SU-DHL-6 (cell line): ENCODE results near the gene PRDM7.

Experiments
- H2AFZ ChIP-seq: fragments of 200-600 bp; sonication (generic); 2 replicates; pipeline ENCODE4 v1.6.1; 2014; ENCODE audit warnings: low read depth, mild to moderate bottlenecking, moderate library complexity, mixed read lengths, antibody characterized with exemption, low read length; ENCODE audit not compliant: severe bottlenecking
- H3F3A ChIP-seq: fragments of 200-600 bp; shearing (Covaris generic); 2 replicates; pipeline ENCODE4 v1.6.0; 2016; ENCODE audit warnings: antibody characterized with exemption, mild to moderate bottlenecking; ENCODE audit not compliant: insufficient read depth
- H3K27ac ChIP-seq: fragments of 200-600 bp; sonication (generic); 2 replicates; pipeline ENCODE4 v1.5.1; 2016; ENCODE audit warnings: low read depth, mild to moderate bottlenecking, low read length, moderate library complexity, mixed read lengths
- H3K27me3 ChIP-seq: fragments of 200-600 bp; sonication (generic), shearing (Covaris generic); 2 replicates; pipeline ENCODE4 v1.6.0; 2014; ENCODE audit warnings: mild to moderate bottlenecking, low read length
- H3K36me3 ChIP-seq: fragments of 200-600 bp; sonication (generic); 2 replicates; pipeline ENCODE4 v1.6.1; 2014; ENCODE audit warnings: mild to moderate bottlenecking, low read length, mixed read lengths
- H3K4me2 ChIP-seq: fragments of 300-600, 200-600 bp; shearing (Covaris generic), sonication (generic); 2 replicates; pipeline ENCODE4 v1.6.0; 2014; ENCODE audit warnings: low read length, low read depth, mild to moderate bottlenecking; ENCODE audit not compliant: poor library complexity, severe bottlenecking
- H3K4me3 ChIP-seq: fragments of 200-600 bp; sonication (generic); 2 replicates; pipeline ENCODE4 v1.5.1; 2014; ENCODE audit warnings: antibody characterized with exemption, low read length, mild to moderate bottlenecking, mixed read lengths; ENCODE audit not compliant: insufficient read depth, poor library complexity, severe bottlenecking
- H3K79me2 ChIP-seq: fragments of 200-600 bp; sonication (generic); 2 replicates; pipeline ENCODE4 v1.6.1; 2014; ENCODE audit warnings: mild to moderate bottlenecking, low read length, moderate library complexity; ENCODE audit not compliant: insufficient read depth
- H3K9ac ChIP-seq: fragments of 200-600 bp; sonication (generic); 2 replicates; pipeline ENCODE4 v1.7.0; 2014; ENCODE audit warnings: mild to moderate bottlenecking, low read length
- H3K9me2 ChIP-seq: fragments of 200-600 bp; sonication (generic); replicated peaks from 2 replicates; pipeline ENCODE4 v1.6.1; 2014; ENCODE audit warnings: low read length; ENCODE audit not compliant: insufficient read depth
- H3K9me3 ChIP-seq: fragments of 200-600 bp; sonication (generic); 2 replicates; pipeline ENCODE4 v1.6.1; 2014; ENCODE audit warnings: low read length, mixed read lengths; ENCODE audit not compliant: insufficient read depth
- H4K20me1 ChIP-seq: fragments of 200-600 bp; sonication (generic); 2 replicates; pipeline ENCODE4 v1.6.1; 2014; ENCODE audit warnings: low read depth, mild to moderate bottlenecking, antibody characterized with exemption, low read length, moderate library complexity, mixed read lengths
- CTCF ChIP-seq: fragments of 200-600 bp; sonication (generic); IDR thresholded peaks from one replicate; pipeline ENCODE4 v1.5.1; 2017; ENCODE audit warnings: antibody characterized with exemption, mild to moderate bottlenecking, low read length, moderate library complexity; ENCODE audit not compliant: insufficient read depth, poor library complexity, severe bottlenecking
- EZH2phosphoT487 ChIP-seq: fragments of 200-600 bp; sonication (generic), shearing (Covaris generic); conservative IDR thresholded peaks from 2 replicates; pipeline ENCODE4 v1.6.1; 2018; ENCODE audit warnings: mild to moderate bottlenecking, antibody characterized with exemption, low read length, moderate library complexity, mixed read lengths

The PRDM7 gene

GRCh38 chr16:90019543-90020259 lies 57.4 kb downstream of the PRDM7 start:
- Histone ChIP-seq H3K36me3 (no peaks in the 10 kb centered on the region), H2AFZ (no peak overlapping the region), H3K4me3 (no peak overlapping the region), H3K27ac (no peak overlapping the region), H3K79me2 (no peaks in the 10 kb centered on the region), H3F3A (peaks cover 4% of the 10 kb centered on the region; the same call in 1 of the 2 replicates), H3K9me3 (no peaks in the 10 kb centered on the region), H4K20me1 (no peaks in the 10 kb centered on the region), H3K9ac (no peak overlapping the region), H3K9me2 (no peaks in the 10 kb centered on the region), H3K27me3 (no peaks in the 10 kb centered on the region), H3K4me2 (peak overlapping the region; percentile 45)
- TF ChIP-seq CTCF: peak; percentile 35
- TF ChIP-seq EZH2phosphoT487: no peak

- Histone ChIP-seq H3K36me3 (no peaks in the 10 kb centered on the region), H3K9ac (no peak within 1 kb of the TSS), H3K79me2 (no peaks in the 10 kb centered on the region), H2AFZ (no peak within 1 kb of the TSS), H4K20me1 (no peaks in the 10 kb centered on the region), H3F3A (peaks cover 4% of the 10 kb centered on the region; the same call in 1 of the 2 replicates), H3K9me3 (no peaks in the 10 kb centered on the region), H3K9me2 (no peaks in the 10 kb centered on the region), H3K27me3 (no peaks in the 10 kb centered on the region), H3K4me2 (peak within 1 kb of the TSS; percentile 45), H3K4me3 (no peak within 1 kb of the TSS), H3K27ac (no peak within 1 kb of the TSS)
- no peak for TF ChIP-seq EZH2phosphoT487
- no peak for TF ChIP-seq CTCF
These were observed 58.2 kb downstream of the PRDM7 start, which contains the start of gene DBNDD1 for GRCh38 chr16:90018652-90019542. TSS of gene DBNDD1 (minus strand) at chr16:90019456. CDS start at chr16:90019341, 115 bp downstream.

- H3K4me3 ChIP-seq: no peak overlapping the region
- no peak overlapping the region for H3K4me2 ChIP-seq
These were observed 58.9 kb downstream of the PRDM7 start for GRCh38 chr16:90018297-90018651.

More at GRCh38 chr16:90018297-90018651, 58.9 kb downstream of the PRDM7 start:
- H3K27ac ChIP-seq: no peak overlapping the region
- H3K9me2 ChIP-seq: no peaks in the 10 kb centered on the region
- peaks cover 4% of the 10 kb centered on the region; the same call in 1 of the 2 replicates for H3F3A ChIP-seq
- no peak overlapping the region for H2AFZ ChIP-seq
- no peaks in the 10 kb centered on the region for H3K36me3 ChIP-seq
- H4K20me1 ChIP-seq: no peaks in the 10 kb centered on the region
- H3K9ac ChIP-seq: no peak overlapping the region
- no peaks in the 10 kb centered on the region for H3K9me3 ChIP-seq
- H3K79me2 ChIP-seq: no peaks in the 10 kb centered on the region
- TF ChIP-seq CTCF: no peak
- no peaks in the 10 kb centered on the region for H3K27me3 ChIP-seq
